ENCODE data around the gene CCR5AS.

CCR5AS gene

GRCh38 chr3:46338840-46339239 lies 68.0 kb downstream of the CCR5AS start:
- FAIRE-seq (no peak), DNase-seq (ENCODE audit: low read depth in 1 of 2, low spot score in 2 of 2) (no peak)
- Histone ChIP-seq H3K4ac (replicated peaks; ENCODE audit: insufficient read length, low read depth, low read length) (no peak overlapping the region), H3K9ac (replicated peaks in 1 of 4; ENCODE audit: extremely low read depth in 1 of 4, low read depth in 3 of 4, low read length in 3 of 4) (no peak overlapping the region), H3K4me3 (ENCODE audit: extremely low read depth in 1 of 4, insufficient read depth in 2 of 4, low read depth in 3 of 4, low read length in 4 of 4) (no peak overlapping the region), H2BK20ac (ENCODE audit: low read length) (no peak overlapping the region), H3K27me3 (replicated peaks in 1 of 4; ENCODE audit: control insufficient read depth in 3 of 4, extremely low read depth in 1 of 4, insufficient read depth in 3 of 4, low read length in 3 of 4) (no peaks in the 10 kb centered on the region), H3K79me2 (ENCODE audit: control insufficient read depth in 1 of 2, insufficient read depth in 2 of 2, low read length in 2 of 2) (no peaks in the 10 kb centered on the region), H2BK12ac (ENCODE audit: low read depth, low read length) (no peak overlapping the region), H2AFZ (ENCODE audit: low read length) (no peak overlapping the region), H3K56ac (replicated peaks; ENCODE audit: insufficient read length, low read depth, low read length) (no peak overlapping the region), H3K79me1 (ENCODE audit: low read depth, low read length) (no peaks in the 10 kb centered on the region), H2BK5ac (ENCODE audit: low read depth, low read length) (no peak overlapping the region), H3K36me3 (ENCODE audit: control insufficient read depth in 2 of 4, insufficient read depth in 4 of 4, low read length in 3 of 4) (no peaks in the 10 kb centered on the region; a peak in 1 of 8 replicates), H4K91ac (replicated peaks; ENCODE audit: insufficient read length, low read length) (no peak overlapping the region), H2AK5ac (ENCODE audit: low read depth, low read length) (no peak overlapping the region), H3K23ac (ENCODE audit: insufficient read length) (no peak overlapping the region), H3K27ac (ENCODE audit: low read depth, low read length) (no peak overlapping the region), H2BK15ac (ENCODE audit: low read length) (no peak overlapping the region), H3K18ac (ENCODE audit: extremely low read depth, low read length) (no peak overlapping the region), H3K14ac (ENCODE audit: insufficient read length) (no peak overlapping the region), H3K9me3 (ENCODE audit: insufficient read depth in 2 of 2, low read depth in 1 of 2, low read length in 1 of 2) (peaks cover 20 to 24% of the 10 kb centered on the region in 2 experiments), H4K8ac (ENCODE audit: extremely low read depth, insufficient read depth, low read length) (no peak overlapping the region), H3K4me1 (replicated peaks in 1 of 4; ENCODE audit: control insufficient read depth in 3 of 4, insufficient read depth in 4 of 4, low read length in 3 of 4) (no peaks in the 10 kb centered on the region), H3K4me2 (ENCODE audit: insufficient read depth in 1 of 2, low read depth in 2 of 2, low read length in 2 of 2) (no peak overlapping the region), H3K23me2 (ENCODE audit: low read depth, low read length) (no peaks in the 10 kb centered on the region; the same call in 1 of the 2 replicates), H2BK120ac (replicated peaks; ENCODE audit: low read depth, low read length) (no peak overlapping the region), H4K20me1 (replicated peaks in 1 of 2; ENCODE audit: control insufficient read depth in 1 of 2, insufficient read depth in 2 of 2, low read length in 2 of 2) (no peaks in the 10 kb centered on the region), H4K5ac (ENCODE audit: insufficient read length, low read depth, low read length) (no peak overlapping the region)
- TF ChIP-seq SP1 (IDR thresholded peaks at IDR 0.05; ENCODE audit: low read depth, low read length) = no peak
- TF ChIP-seq E2F6 (IDR thresholded peaks at IDR 0.05) = no peak
- TF ChIP-seq SUZ12 (IDR thresholded peaks at IDR 0.05; ENCODE audit: low read length) = no peak
- TF ChIP-seq USF2 (IDR thresholded peaks at IDR 0.05; ENCODE audit: low read length) = no peak
- TF ChIP-seq SP4 (IDR thresholded peaks at IDR 0.05; ENCODE audit: low read length) = no peak
- 81% methylated on average over 1 of the region's 1 CpG; no CpG with 5 or more reads in 1 of the 2 experiments for WGBS, 2 experiments (ENCODE audit: extremely low coverage in 1 of 2, insufficient coverage in 1 of 2, insufficient read length in 1 of 2, insufficient replicate concordance in 2 of 2, low coverage in 1 of 2, low lambda C conversion rate in 2 of 2, missing lambda C conversion rate in 1 of 2)
- ChIA-PET CTCF (ENCODE audit: partially characterized antibody) (no interaction called here), POLR2A (ENCODE audit: partially characterized antibody) (no interaction called here)
